GM23338 (cell line): ENCODE data around the gene BTBD9.

Experiments
- CREB1 ChIP-seq: fragments of 250-450 bp; sonication (Bioruptor Pico); IDR thresholded peaks from 2 replicates; pipeline ENCODE4 v1.5.0; 2020; ENCODE audit warnings: low read depth, mild to moderate bottlenecking, moderate library complexity
- CTCF ChIP-seq, 2 experiments: fragments of 200-600 bp in 1 of 2; sonication (generic) in 1 of 2; conservative IDR thresholded peaks; 2 replicates each; pipeline versions ENCODE4 v1.5.1 to v1.6.1; 2016 to 2017; ENCODE audit warnings: antibody characterized with exemption in 2 of 2, low read depth in 2 of 2, mild to moderate bottlenecking in 2 of 2, moderate library complexity in 1 of 2
- ETS1 ChIP-seq: IDR thresholded peaks from 2 replicates; pipeline ENCODE4 v1.6.1; 2016; ENCODE audit warnings: antibody characterized with exemption
- EZH2 ChIP-seq: fragments of 200-600 bp; sonication (generic); IDR thresholded peaks from one replicate; pipeline ENCODE4 v1.8.0; 2017; ENCODE audit warnings: antibody characterized with exemption, mild to moderate bottlenecking, low read depth; ENCODE audit not compliant: unreplicated experiment
- EZH2phosphoT487 ChIP-seq: fragments of 200-600 bp; sonication (generic); IDR thresholded peaks from one replicate; pipeline ENCODE4 v1.8.1; 2018; ENCODE audit warnings: antibody characterized with exemption; ENCODE audit not compliant: unreplicated experiment
- NANOG ChIP-seq: IDR thresholded peaks from 2 replicates; pipeline ENCODE4 v1.6.1; 2016; ENCODE audit warnings: antibody characterized with exemption, borderline replicate concordance
- POLR2AphosphoS5 ChIP-seq: IDR thresholded peaks from 2 replicates; pipeline ENCODE4 v1.6.1; 2016; ENCODE audit warnings: antibody characterized with exemption, low read depth
- REST ChIP-seq: IDR thresholded peaks from one replicate; pipeline ENCODE4 v1.6.1; 2018; ENCODE audit warnings: antibody characterized with exemption; ENCODE audit not compliant: unreplicated experiment
- ZNF331 ChIP-seq: fragments of 250-450 bp; sonication (Bioruptor Pico); IDR thresholded peaks from 2 replicates; pipeline ENCODE4 v1.5.0; 2020; ENCODE audit warnings: low read depth, mild to moderate bottlenecking, moderate library complexity
- ZNF462 ChIP-seq: fragments of 250-450 bp; sonication (Bioruptor Pico); IDR thresholded peaks from 2 replicates; pipeline ENCODE4 v1.5.0; 2020; ENCODE audit warnings: mild to moderate bottlenecking, moderate library complexity

GRCh38 chr6:38625217-38625616 is 14.5 kb downstream of the BTBD9 start:
- TF ChIP-seq CTCF (conservative IDR thresholded peaks at IDR 0.05; ENCODE audit: low read depth in 2 of 2) (no peak), ZNF331 (no peak), EZH2phosphoT487 (no peak), CREB1 (CRISPR knock-in tag) (no peak), EZH2 (no peak), REST (no peak), POLR2AphosphoS5 (no peak), ETS1 (no peak), NANOG (no peak), ZNF462 (no peak)
